Tibial nerve (tissue), 4 donors: ENCODE measurements around the gene C3orf38. TPM values are rescaled to one million over a fixed set of nuclear protein-coding genes. Genes with fewer than 3 reads are reported as not detected.
"Not testable (repeated sequence)": the region's sequence is repeated elsewhere in the genome, so short reads cannot be mapped to it uniquely, and the experiment has no call there.

Experiments used
- DNase-seq, 2 donors: peaks; one replicate each; pipeline ENCODE4 v3.0.0-alpha.2; 2019; ENCODE audit warnings: low spot score in 2 of 2
- H3K27ac ChIP-seq, 4 donors: fragments of 200-600 bp; sonication (generic) in 3 of 4; one replicate each; pipeline ENCODE4 v1.5.1; 2017 to 2019; ENCODE audit warnings: mild to moderate bottlenecking in 1 of 4
- H3K27me3 ChIP-seq, 2 donors: fragments of 200-600 bp; sonication (generic) in 1 of 2; one replicate each; pipeline versions ENCODE4 v1.5.1 to v1.6.0; 2017 to 2019
- H3K36me3 ChIP-seq, 3 donors: fragments of 200-600 bp; sonication (generic); one replicate each; pipeline ENCODE4 v1.5.1; 2018 to 2019
- H3K4me1 ChIP-seq, 4 donors: fragments of 200-600 bp; sonication (generic) in 3 of 4; one replicate each; pipeline ENCODE4 v1.5.1; 2017 to 2019
- H3K4me3 ChIP-seq, 4 donors: fragments of 200-600 bp; sonication (generic) in 3 of 4; one replicate each; pipeline ENCODE4 v1.5.1; 2017 to 2019; ENCODE audit warnings: mild to moderate bottlenecking in 1 of 4, moderate library complexity in 1 of 4
- H3K9me3 ChIP-seq, 4 donors: fragments of 200-600 bp; sonication (generic) in 3 of 4; one replicate each; pipeline ENCODE4 v1.5.1; 2017 to 2019
- CTCF ChIP-seq, 5 experiments: fragments of 200-600 bp in 3 of 5; fragments of 450-650 bp in 2 of 5; sonication (generic) in 3 of 5; IDR thresholded peaks; one replicate each; pipeline ENCODE4 v1.5.1; 2016 to 2019; ENCODE audit warnings: antibody characterized with exemption in 5 of 5, mild to moderate bottlenecking in 3 of 5, moderate library complexity in 2 of 5
- EP300 ChIP-seq, 2 donors: sonication (generic); formaldehyde crosslinking; IDR thresholded peaks; one replicate each; pipeline ENCODE4 v1.6.1; 2017; ENCODE audit warnings: antibody characterized with exemption in 2 of 2, mild to moderate bottlenecking in 1 of 2
- POLR2A ChIP-seq, 2 donors: fragments of 450-650 bp; IDR thresholded peaks; one replicate each; pipeline ENCODE4 v1.6.1; 2017; ENCODE audit warnings: antibody characterized with exemption in 2 of 2, mild to moderate bottlenecking in 2 of 2, moderate library complexity in 2 of 2
- WGBS, 2 donors: methylation state at CpG; one replicate each; pipeline ENCODE4 v1.1.5; 2018; 5-methylcytosine and 5-hydroxymethylcytosine counted together
- total RNA-seq, 4 donors: library from RNA; depleted of rRNA; stranded (reverse); fragments of >200 nt; gene quantifications; one replicate each; pipeline ENCODE4 v1.1.0, GENCODE V29; 2016

Gene C3orf38
- total RNA-seq, 4 donors from 2014 or later, result 20.7 to 25.6 (median 21.6) TPM

GRCh38 chr3:88168171-88168570, 18.4 kb downstream of the C3orf38 start:
- H3K9me3 ChIP-seq, result no peaks in the 10 kb centered on the region
- 89 to 91% methylated on average over 5 of the region's 5 CpGs for WGBS, 2 donors
- H3K27me3 ChIP-seq, result no peaks in the 10 kb centered on the region
- H3K4me1 ChIP-seq, result no peaks in the 10 kb centered on the region
- DNase-seq, result no peak
- no peak for TF ChIP-seq POLR2A (IDR thresholded peaks at IDR 0.05)
- TF ChIP-seq CTCF (IDR thresholded peaks at IDR 0.05), result no peak
- TF ChIP-seq EP300 (IDR thresholded peaks at IDR 0.05), result no peak
- peaks cover 0 to 35% (median 0%) of the 10 kb centered on the region in 3 donors for H3K36me3 ChIP-seq
- no peak overlapping the region for H3K4me3 ChIP-seq
- H3K27ac ChIP-seq, result no peak overlapping the region

GRCh38 chr3:88180398-88180999, 30.7 kb downstream of the C3orf38 start:
- Histone ChIP-seq H3K9me3 (peaks cover 0 to 22% (median 0%) of the 10 kb centered on the region in 4 donors), H3K27ac (no peak overlapping the region), H3K27me3 (no peaks in the 10 kb centered on the region), H3K4me1 (no peaks in the 10 kb centered on the region), H3K36me3 (peaks cover 0 to 5% (median 0%) of the 10 kb centered on the region in 3 donors), H3K4me3 (no peak overlapping the region)
- TF ChIP-seq POLR2A (IDR thresholded peaks at IDR 0.05) (no peak), CTCF (IDR thresholded peaks at IDR 0.05) (no peak), EP300 (IDR thresholded peaks at IDR 0.05) (no peak)
- WGBS, 2 donors, result 62 to 69% methylated on average over 4 of the region's 4 CpGs
- DNase-seq, result peak in 1 of 2 donors; percentile 10

- DNase-seq, H3K4me3 ChIP-seq, H3K36me3 ChIP-seq, H3K27me3 ChIP-seq, H3K27ac ChIP-seq, H3K4me1 ChIP-seq: not testable (repeated sequence)
- 93 to 94% methylated on average over 9 of the region's 9 CpGs for WGBS, 2 donors
- H3K9me3 ChIP-seq, result peaks cover 0 to 30% (median 0%) of the 10 kb centered on the region in 4 donors
These were observed 32.6 kb downstream of the C3orf38 start for GRCh38 chr3:88182165-88182918.

- no peak overlapping the region for H3K4me3 ChIP-seq
- TF ChIP-seq POLR2A (IDR thresholded peaks at IDR 0.05) (no peak), EP300 (IDR thresholded peaks at IDR 0.05) (no peak), CTCF (IDR thresholded peaks at IDR 0.05) (no peak)
- H3K9me3 ChIP-seq, result peaks cover 0 to 18% (median 0%) of the 10 kb centered on the region in 4 donors
- no peak overlapping the region for H3K27ac ChIP-seq
- DNase-seq, result no peak
- no peaks in the 10 kb centered on the region for H3K36me3 ChIP-seq
- no peaks in the 10 kb centered on the region for H3K4me1 ChIP-seq
- no peaks in the 10 kb centered on the region for H3K27me3 ChIP-seq
- WGBS, 2 donors, result 47 to 51% methylated on average over 6 of the region's 6 CpGs
These were observed 38.7 kb downstream of the C3orf38 start for GRCh38 chr3:88188436-88188835.

- no peak for DNase-seq
- no peak for TF ChIP-seq EP300 (IDR thresholded peaks at IDR 0.05)
- WGBS, 2 donors, result 93 to 94% methylated on average over 11 of the region's 11 CpGs
These were observed 39.6 kb downstream of the C3orf38 start for GRCh38 chr3:88189361-88189810.

GRCh38 chr3:88191872-88192409, 42.2 kb downstream of the C3orf38 start:
- Histone ChIP-seq H3K9me3 (peaks cover 0 to 4% (median 0%) of the 10 kb centered on the region in 4 donors), H3K36me3 (no peaks in the 10 kb centered on the region), H3K4me3 (no peak overlapping the region), H3K27me3 (no peaks in the 10 kb centered on the region), H3K4me1 (no peaks in the 10 kb centered on the region), H3K27ac (no peak overlapping the region)
- WGBS, 2 donors, result 71% methylated on average over 4 of the region's 4 CpGs
- no peak for TF ChIP-seq EP300 (IDR thresholded peaks at IDR 0.05)
- no peak for TF ChIP-seq CTCF (IDR thresholded peaks at IDR 0.05)
- no peak for TF ChIP-seq POLR2A (IDR thresholded peaks at IDR 0.05)
- no peak for DNase-seq

More at GRCh38 chr3:88189361-88189810, 39.6 kb downstream of the C3orf38 start:
- no peaks in the 10 kb centered on the region for H3K27me3 ChIP-seq
- no peak overlapping the region for H3K27ac ChIP-seq
- H3K36me3 ChIP-seq, result no peaks in the 10 kb centered on the region
- peaks cover 0 to 13% (median 0%) of the 10 kb centered on the region in 4 donors for H3K9me3 ChIP-seq
- H3K4me3 ChIP-seq, result no peak overlapping the region
- no peaks in the 10 kb centered on the region for H3K4me1 ChIP-seq
